Effector CD8-positive, alpha-beta T cell (primary cell): ENCODE data around the gene YBX2.
A peak's percentile ranks its signal among the peaks of the same experiment; 100 is the strongest.

ENCODE experiments used
- DNase-seq: peaks from one replicate; lab custom pipeline; 2025; lab: John Stamatoyannopoulos, UW

Gene YBX2

GRCh38 chr17:7323731-7324437 is 29.4 kb upstream of the YBX2 start:
- DNase-seq, result peak; percentile 52

GRCh38 chr17:7322520-7323194 is 28.2 kb upstream of the YBX2 start:
- DNase-seq, result no peak

- DNase-seq, result no peak
These were observed 27.0 kb upstream of the YBX2 start for GRCh38 chr17:7321466-7321865.

GRCh38 chr17:7318121-7318860 is 23.9 kb upstream of the YBX2 start:
- DNase-seq, result no peak

GRCh38 chr17:7317161-7317803 is 22.8 kb upstream of the YBX2 start:
- no peak for DNase-seq

- no peak for DNase-seq
These were observed 21.3 kb upstream of the YBX2 start for GRCh38 chr17:7315570-7316235.

- peak; percentile 82 for DNase-seq
These were observed 20.5 kb upstream of the YBX2 start, which contains the start of gene GPS2 for GRCh38 chr17:7314719-7315569. Gene GPS2, minus strand, starts transcription at chr17:7315360. Its CDS starts 308 bp downstream, at chr17:7315052.

GRCh38 chr17:7313890-7314718 is 19.7 kb upstream of the YBX2 start:
- DNase-seq, result no peak

GRCh38 chr17:7313088-7313889 is 18.9 kb upstream of the YBX2 start:
- DNase-seq, result no peak

- no peak for DNase-seq
These were observed 18.1 kb upstream of the YBX2 start for GRCh38 chr17:7312432-7313087.

GRCh38 chr17:7311110-7311705 is 16.8 kb upstream of the YBX2 start:
- DNase-seq, result no peak

- no peak for DNase-seq
These were observed 15.2 kb upstream of the YBX2 start for GRCh38 chr17:7309628-7310027.

- DNase-seq, result peak; percentile 79
These were observed 14.4 kb upstream of the YBX2 start for GRCh38 chr17:7308625-7309433.

GRCh38 chr17:7307686-7308624 is 13.5 kb upstream of the YBX2 start:
- peak; percentile 54 for DNase-seq

- DNase-seq, result peak; percentile 100
These were observed 12.7 kb upstream of the YBX2 start, which contains the start of gene EIF5A for GRCh38 chr17:7306911-7307685. Gene EIF5A, plus strand, starts transcription at chr17:7307628. Its CDS starts 2,008 bp downstream, at chr17:7309636.
